Mesenteric fat pad (tissue), 1 donor: Measurements from ENCODE around the gene HPCAL1. TPM values are rescaled to one million over a fixed set of nuclear protein-coding genes. Genes with fewer than 3 reads are reported as not detected.
"Not testable (repeated sequence)": the region's sequence is repeated elsewhere in the genome, so short reads cannot be mapped to it uniquely, and the experiment has no call there.

Experiments used
- DNase-seq: peaks from one replicate; pipeline ENCODE4 v3.0.0-alpha.2; 2020; ENCODE audit warnings: low spot score
- total RNA-seq: library from RNA; stranded (reverse); fragmentation: NEBNext Ultra II Directional; extraction: Animal tissue kit (Norgen Biotek cat#: 25700); gene quantifications from one replicate; pipeline ENCODE4 v1.2.1, GENCODE V29; 2021
- donor health status: DM: yes; HTN: yes; CAD: no.

The HPCAL1 gene
- total RNA-seq, 1 donor from 2014 or later: 45.3 TPM

DNA sequence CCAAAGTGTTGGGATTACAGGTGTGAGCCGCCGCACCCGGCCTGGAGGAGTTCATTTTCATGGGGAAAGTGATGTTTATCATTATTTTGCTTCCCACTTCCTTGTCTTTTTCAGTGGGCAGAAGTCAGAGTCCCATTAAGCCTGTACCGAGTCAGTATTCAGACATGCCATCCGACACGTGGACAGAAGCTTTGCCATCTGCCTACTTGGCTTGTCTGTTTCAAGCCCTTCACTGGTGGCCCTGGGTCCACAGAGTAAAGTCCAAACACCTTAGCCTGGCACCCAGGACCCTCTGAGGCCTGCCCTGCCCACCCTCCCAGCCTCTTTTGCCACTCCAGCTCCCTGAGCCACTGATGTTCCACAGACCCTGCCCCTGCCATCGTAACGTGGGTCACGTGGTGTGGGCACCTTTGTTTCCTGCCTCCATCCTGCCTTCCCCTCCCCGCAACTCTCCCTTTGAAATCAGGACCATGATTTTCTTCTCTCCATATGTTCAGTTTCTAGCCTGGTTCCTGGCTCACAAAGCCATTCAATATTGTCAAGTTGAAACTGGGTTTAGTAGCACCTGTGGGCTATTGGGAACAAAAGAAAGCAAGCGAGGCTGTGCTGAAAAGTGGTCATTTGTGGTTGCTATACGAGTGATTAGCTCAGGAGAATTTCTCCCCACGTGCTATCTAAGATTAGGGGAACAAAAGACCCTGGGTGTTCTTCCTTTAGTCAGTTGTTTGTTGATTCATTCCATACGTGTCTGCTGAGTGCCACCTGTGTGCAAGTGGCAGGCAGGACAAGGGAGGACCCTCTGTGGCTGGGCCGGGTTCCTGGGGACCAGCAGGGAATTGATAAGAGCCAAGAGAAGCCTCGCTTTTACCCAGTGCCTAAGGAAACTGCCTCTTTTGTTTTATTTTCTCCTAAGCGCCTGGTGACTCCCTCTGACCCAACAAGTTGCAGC lies 150.5 kb downstream of the HPCAL1 start:
- no peak for DNase-seq

DNA sequence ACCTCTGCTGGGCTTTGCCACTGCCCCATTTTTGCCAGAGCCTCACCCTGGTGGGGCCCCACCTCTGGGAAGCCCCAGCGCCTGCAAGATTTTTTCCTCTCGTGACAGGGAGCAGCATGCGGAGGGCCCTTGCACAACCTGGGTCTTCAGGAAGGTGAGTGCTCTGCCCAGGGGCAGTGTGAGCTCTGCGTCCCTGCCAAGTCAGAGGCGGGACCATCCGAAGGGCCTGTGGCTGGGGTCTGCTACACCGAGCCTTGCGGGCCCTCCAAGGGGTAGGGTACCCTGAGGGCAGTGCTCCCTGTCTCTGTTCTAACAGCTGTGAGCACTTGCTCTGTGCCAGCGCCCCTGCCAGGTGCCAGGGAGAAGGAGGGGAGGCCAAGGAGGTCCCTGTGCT lies 151.2 kb downstream of the HPCAL1 start:
- DNase-seq: no peak

DNA sequence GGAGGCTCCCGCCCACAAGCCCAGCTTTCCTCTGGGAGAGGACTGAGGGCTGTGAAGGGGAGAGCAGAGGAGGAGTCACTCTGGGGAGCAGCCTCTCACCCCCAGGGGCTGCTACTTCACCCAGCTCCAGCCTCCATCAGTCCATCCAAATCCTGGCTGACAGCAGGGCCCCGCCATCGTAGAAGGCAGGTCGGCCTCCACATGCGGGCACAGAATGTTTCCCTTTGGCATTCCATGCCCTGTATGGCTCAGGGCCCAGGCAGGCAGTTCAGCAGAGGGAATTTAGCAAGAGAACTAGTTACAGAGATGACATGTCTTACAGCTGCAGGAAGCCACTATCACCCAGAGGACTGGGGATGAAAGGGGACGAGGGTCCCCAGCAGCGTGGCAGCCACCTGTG lies 151.8 kb downstream of the HPCAL1 start:
- DNase-seq: no peak

DNA sequence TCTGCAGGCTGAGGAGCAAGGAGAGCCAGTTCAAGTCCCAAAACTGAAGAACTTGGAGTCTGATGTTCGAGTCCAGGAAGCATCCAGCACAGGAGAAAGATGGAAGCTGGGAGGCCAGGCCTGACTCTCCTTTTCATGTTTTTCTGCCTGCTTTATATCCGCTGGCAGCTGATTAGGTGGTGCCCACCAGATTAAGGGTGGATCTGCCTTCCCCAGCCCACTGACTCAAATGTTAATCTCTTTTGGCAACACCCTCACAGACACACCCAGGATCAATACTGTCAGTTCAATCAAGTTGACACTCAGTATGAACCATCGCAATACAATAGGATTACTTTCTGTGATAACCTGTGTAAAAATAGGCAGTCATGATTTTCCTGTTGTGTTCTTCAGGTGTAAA lies 154.5 kb downstream of the HPCAL1 start:
- not testable (repeated sequence) for DNase-seq

DNA sequence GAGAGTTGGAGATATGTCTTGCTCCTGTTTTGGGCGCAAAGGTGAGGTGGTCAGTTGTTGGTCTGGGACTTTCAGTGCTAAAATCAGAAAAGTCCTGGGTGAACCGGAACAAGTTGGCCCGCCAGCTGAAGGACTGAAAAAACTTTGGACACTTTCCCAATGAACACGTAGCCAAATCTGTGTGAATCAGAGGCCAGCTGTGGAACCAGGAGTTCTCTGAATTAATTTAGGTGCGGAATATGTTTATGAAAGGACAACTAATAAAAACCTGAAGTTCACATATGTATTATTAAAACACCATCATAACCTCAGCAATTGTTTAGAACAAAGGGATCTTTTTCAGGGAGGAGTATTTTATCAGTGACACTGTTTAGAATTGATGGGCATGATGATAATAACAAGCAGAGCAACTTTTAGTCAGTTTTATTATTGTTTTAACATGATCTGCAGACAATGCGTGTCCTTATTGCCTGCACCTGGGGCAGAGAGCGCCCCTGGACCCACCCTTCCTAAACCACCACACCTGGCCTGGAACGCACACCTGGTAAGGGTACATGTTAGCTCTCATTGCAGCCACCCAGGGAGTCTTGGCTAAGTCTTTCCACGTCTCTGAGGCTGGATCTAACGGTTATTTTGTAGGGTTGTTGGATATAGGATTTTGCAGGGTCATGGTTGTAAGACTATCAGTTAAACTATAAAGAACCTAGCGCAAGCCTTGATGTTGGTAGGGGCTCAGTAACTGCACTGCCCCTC lies 155.3 kb downstream of the HPCAL1 start:
- no peak for DNase-seq

DNA sequence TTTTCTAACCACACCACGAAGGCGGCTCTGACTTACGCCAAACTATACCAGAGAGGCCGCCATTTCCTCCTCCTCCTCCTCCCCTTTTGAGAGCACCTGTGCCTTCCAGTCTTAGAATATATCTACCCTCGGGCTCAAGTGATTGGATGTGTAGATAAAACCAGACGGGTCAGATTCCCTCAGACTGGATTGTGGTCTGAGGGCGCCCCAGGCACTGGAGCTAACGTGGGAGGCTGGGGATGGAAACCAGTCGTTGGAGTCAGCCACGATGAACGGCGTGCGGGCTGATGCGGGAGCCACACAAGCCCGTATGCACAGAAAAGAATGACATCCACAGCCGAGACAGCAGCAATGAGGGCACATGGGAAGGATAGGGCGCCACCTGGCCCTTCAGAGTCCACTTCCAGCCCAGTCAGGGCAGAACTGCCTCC lies 157.7 kb downstream of the HPCAL1 start:
- DNase-seq: peak; percentile 80

DNA sequence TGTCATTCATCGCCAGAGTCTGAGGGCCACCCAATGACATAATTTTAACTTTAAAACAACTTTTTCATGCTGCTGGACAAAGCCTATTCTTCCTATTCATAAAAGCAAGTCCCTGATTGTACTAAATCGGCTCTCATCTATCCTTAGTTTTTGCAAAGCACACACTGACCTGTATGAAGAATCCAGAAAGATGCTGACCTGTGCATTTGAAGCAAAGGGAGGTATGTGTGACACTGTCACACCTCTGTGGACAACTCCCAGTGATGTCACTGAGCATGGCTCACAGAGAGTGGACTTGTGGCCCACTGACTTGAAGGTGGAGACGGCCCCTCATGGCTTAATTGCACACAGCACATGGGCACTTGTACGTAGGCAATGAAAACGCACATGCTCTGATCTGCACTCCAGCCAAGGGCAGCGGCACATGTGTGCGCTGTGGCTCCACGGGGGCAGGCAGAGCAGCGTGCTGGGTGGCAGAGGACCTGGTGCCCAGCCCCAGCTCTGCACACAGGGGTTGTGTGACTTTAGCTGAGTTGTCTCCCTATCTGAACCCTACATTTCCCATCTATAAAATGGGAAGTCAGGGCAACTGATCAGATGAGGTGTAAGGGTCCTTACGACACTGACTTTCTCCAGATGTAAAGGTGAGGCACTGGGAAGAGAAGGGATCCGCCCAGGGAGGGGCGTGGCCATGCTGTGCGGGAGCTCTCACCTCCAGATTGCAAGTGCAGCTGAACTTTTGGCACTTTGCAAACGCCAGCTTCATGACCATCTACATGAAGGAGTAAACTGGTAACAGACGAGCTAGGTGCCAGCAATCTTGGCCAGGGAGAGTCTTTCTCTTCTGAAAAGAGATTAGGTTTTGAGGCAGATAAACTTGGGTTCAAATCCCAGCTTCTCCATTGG lies 159.7 kb downstream of the HPCAL1 start:
- DNase-seq: peak; percentile 37

DNA sequence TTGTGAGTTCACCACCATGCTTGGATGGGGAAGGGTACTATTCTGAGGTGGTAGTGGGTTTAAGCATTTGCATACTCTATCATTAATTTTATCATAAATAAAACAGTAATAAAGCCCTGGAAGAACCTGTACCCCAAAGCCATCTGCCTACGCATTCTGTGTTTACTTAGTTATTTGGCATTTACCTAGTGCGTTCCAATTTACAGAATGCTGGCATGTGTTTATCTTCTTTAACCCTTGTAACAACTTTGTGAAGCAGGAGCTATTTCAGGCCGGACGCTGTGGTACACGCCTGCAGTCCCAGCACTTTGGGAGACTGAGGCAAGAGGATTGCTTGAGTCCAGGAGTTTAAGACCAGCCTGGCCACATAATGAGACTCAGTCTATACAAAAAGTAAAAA lies 163.2 kb downstream of the HPCAL1 start:
- peak; percentile 59 for DNase-seq

DNA sequence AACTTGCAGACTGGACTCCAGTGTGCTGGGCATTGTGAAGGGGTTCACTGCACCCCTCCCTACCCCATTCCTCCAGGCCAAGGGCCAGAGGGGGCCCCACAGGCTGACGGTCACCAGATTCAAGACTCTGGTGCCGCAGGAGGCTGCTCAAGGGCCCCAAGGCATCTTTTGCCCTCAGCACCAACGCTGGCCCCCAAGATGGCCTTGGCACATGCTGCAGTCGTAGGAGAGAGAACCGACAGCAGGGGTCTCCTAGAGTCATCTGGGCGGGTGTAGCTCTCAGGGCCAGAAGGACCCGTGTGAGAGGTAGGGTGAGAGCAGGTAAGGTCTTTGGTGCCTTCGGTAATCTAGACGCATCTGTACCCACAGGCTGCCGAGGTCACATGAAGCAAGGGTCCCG lies 164.1 kb downstream of the HPCAL1 start:
- peak; percentile 67 for DNase-seq

DNA sequence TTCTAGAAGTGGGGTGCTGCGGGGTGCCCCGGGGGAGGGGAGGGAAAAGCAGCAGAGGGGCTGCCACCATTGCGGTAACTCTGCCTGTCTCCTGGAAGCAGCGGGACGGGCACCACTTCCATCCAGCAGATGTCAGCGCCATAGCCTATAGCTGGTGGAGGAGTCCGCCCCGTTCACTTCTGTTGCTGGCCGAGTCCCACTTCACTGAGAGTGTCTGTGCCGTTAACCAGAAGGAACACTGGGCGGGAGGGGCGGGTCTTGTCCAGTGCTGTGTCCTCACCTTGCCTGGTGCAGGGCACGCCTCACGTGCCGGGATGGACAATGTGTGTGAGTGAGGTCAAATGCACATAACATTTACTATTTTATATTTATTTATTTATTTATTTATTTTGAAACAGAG lies 164.7 kb downstream of the HPCAL1 start:
- peak; percentile 57 for DNase-seq

DNA sequence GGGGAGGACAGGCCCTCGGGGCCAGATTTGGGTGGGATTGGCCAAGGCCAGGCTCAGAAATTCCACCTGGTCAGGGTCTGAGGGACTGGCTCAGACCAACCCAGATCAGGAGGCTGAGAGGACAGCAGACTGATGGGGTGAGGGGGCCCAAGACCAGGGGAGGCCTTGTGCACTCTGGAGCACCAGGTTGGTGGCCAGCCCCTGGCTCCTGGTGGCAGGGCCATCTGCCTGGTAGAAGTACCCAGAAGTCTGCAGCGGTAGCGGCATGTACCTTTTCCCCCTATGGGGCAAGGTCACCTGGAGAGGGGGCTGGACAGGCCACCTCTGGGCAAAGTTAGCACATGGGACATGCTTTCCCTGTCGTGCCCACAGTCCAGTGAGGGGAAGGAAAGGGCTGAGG lies 166.6 kb downstream of the HPCAL1 start:
- peak; percentile 85 for DNase-seq

DNA sequence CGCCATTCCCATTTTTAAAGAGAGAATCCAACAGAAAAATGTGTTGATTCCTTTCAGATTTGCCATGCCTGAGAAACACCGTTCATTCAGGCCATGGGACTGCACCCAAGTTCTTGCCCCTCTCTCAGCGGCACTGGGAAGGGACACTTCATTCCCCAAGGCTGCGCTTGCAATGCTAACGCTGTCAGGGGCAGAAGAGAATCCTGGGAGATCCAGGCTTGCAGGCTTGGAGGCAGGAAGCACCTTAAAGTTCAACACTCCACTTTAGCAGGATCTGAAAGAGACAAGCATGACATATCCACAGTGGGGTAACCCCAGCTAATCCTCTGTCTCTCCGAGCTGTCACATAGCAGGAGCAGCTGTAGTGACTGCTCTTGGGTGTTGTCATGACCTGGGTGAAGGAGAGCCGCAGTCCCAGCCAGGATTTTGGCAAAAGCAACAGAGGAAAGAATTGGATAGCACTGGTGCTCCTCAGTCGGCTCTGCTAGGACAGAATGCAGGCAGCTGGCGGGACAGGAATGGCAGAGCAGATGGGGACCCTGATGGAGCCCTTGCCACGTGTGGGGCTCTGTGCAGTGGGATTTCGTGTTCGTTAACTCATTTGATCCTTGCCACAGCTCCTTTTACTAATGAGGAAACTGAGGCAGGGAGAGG lies 167.4 kb downstream of the HPCAL1 start:
- no peak for DNase-seq

DNA sequence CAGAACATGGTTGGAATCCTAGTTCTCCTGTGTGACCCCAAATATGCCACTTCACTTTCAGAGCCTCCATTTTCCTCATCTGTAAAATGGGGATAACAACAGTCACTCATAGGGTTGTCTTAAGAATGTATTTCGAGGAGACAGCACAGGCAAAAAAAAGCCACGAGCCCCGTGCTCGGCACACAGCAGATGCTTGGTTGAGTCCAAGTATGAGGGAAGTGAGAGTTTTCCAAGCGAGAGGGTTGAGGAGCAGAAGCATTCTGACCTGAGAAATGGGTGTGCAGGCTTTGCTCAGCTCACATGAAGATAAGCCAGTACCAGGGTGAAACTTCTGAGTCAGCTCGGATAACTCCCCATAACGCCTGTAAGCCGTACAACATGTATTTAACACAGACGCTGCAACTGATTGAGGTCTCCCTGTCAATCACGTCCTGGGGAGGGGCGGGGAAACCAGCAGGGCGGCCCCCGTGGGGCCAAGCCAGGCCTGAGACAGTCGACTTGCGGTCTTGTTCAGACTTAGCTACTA lies 168.4 kb downstream of the HPCAL1 start:
- DNase-seq: peak; percentile 67

DNA sequence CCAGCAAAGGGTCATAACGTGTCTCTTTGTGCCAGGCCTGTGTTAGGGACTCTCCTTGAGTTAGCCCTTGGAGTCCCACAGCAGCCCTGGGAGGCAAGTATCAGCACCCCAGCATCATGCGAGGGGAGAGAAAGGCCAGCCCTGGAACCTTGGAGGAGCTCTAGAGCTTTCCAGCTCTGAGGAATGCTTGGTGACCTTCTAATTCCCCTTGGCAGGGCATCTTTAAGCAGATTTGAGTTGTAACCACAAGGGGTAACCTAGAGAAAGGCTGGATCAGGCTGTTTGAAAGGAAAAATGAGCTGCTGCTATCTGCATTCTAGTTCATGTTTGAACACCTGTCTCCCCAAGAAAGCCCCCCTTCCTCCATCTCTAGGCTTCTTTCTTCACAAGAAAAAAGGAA lies 169.3 kb downstream of the HPCAL1 start:
- peak; percentile 62 for DNase-seq

DNA sequence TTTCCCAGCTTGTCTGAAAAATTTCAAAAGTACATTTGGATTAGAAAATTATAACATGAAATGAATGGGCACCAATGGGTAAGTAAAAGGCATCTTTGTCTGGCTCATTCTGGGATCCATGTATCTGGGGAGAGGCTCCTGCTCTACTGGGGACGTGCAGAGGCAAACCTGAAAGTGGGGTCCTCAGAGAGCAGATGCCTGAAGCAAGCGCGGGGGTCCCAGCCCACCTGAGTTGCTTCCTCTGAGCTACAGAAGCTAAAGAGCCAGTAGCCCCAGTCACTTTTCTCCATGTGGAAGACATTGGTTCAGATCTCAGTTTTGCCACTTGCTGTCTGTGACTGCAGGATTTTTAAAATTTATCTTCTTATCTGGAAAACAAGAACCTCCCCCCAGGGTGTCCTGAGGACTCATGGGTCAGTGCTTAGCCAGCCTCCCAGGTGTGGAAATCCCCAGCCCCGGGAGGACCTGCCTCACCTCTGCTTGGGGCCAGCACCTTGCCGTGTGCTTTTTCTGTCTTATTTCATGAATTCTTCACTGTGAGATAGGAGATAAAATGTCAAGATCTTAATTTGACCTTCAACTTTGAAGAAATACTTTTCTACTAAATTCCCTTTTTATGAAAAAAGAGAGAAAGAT lies 170.5 kb downstream of the HPCAL1 start:
- DNase-seq: peak; percentile 59

DNA sequence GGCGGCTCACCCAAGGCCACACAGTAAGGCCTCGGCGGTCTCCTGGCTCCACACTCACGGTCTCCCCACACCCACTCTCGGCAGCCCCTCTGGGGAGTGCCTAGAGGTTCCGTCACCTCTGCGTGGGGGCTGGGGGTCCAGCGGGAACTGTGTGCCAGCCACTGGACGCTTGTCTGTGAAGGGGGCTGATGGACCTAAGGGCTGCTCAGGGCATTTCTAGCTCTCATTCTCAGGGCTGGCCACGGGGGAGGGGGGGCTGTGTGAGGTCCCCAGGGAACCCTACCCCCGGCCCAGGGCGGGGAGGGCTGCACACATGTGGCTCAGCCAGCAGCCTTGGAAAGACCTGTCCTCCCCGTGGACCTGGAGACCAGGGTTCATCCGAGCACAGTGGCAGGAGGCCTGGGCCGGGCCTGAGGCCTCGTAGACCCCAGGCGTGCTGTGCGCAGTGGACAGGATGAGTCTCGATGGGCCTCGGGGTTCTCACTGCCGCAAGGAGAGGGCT lies 172.6 kb downstream of the HPCAL1 start:
- DNase-seq: peak; percentile 86

DNA sequence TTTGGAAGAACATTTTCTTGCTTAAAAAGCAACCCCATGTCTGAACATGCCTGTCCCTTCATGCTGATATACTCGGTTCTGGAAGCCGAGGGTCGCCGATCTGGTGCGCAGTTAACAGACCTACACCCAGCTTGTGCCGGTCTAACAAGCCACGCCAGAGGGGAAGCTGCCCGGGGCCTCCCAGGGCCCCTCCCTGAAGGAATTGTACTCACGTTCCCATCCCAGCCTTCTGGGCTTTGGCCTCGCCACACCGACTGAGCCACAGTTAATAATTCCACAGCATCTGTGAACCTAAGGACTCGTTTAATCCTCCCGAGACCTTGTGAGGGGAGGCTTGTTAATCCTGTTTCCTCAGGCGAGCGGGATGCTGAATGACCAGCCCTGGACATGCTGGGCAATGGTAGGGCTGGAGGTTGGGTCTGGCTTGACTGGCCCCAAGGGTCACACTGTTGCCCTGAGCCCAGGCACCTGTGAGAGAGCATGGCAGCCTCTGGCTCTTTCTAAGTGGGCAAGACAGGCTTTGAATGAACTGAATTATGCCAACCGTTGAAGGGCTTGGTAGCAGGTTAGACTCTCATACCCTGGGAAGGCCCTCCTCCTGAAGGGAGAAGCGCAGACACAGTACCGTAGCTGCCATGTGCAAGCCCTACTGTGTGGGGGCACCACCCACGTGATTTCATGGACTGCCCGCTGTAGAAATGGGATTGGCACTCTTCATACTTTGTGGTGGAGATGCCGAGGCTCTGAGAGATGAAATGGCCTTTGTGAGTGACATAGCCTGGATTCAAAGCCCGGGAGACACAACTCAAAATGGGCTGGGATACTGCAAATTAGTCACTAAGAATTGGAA lies 173.3 kb downstream of the HPCAL1 start:
- peak; percentile 85 for DNase-seq

DNA sequence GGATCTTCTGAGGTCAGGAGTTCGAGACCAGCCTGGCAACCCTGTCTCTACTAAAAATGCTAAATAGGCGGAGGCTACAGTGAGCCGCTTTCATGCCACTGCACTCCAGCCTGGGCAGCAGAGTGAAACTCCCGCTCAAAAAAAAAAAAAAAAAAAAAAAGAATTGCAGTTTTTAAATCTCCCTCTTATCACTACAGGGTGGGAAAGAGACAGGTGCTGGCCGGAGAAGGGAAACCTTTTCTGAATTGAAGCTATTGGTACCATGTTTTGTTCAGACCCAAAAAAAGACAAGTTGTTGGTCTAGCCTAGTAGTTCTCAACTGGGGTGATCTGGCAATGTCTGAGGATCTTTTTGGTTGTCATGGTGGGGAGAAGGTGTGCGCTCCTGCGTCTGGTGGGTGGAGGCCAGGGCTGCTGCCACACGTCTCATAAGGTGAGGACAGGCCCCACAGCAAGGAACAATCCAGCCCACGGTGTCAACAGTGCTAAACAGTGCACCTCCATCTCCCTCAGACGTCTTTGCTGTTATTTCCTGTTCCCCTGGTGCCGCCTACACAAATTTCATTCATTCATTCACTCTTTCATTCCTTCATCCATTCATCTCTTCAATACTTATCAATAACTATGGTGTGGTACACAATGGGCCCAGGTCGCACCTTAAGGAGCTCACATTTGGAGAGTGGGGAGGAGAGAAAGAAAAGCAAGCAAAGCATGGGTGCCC lies 174.2 kb downstream of the HPCAL1 start:
- DNase-seq: peak; percentile 86
